Breast epithelium (tissue), 4 donors: Measurements from ENCODE around the gene ATXN1. TPM values are rescaled to one million over a fixed set of nuclear protein-coding genes. Genes with fewer than 3 reads are reported as not detected.

ENCODE experiments used
- DNase-seq, 2 donors: peaks; one replicate each; pipeline ENCODE4 v3.0.0-alpha.2; 2019; ENCODE audit warnings: low spot score in 2 of 2
- H3K27ac ChIP-seq, 2 donors: fragments of 200-600 bp; sonication (generic) in 1 of 2; one replicate each; pipeline ENCODE4 v1.5.1; 2016 to 2019; ENCODE audit warnings: mild to moderate bottlenecking in 1 of 2
- H3K27me3 ChIP-seq, 2 donors: fragments of 200-600 bp; sonication (generic) in 1 of 2; one replicate each; pipeline versions ENCODE4 v1.5.1 to v1.6.0; 2017 to 2019; ENCODE audit warnings: control low read depth in 1 of 2, mild to moderate bottlenecking in 1 of 2
- H3K36me3 ChIP-seq: fragments of 200-600 bp; one replicate; pipeline ENCODE4 v1.5.1; 2019
- H3K4me1 ChIP-seq, 2 donors: fragments of 200-600 bp; sonication (generic); one replicate each; pipeline ENCODE4 v1.5.1; 2016 to 2019; ENCODE audit warnings: control low read depth in 1 of 2
- H3K4me3 ChIP-seq, 3 donors: fragments of 200-600 bp; sonication (generic); 1 replicate in 2 of 3; 2 replicates in 1 of 3; pipeline ENCODE4 v1.5.1; 2016 to 2019; ENCODE audit warnings: mild to moderate bottlenecking in 3 of 3, moderate library complexity in 2 of 3
- H3K9me3 ChIP-seq, 2 donors: fragments of 200-600 bp; sonication (generic) in 1 of 2; one replicate each; pipeline ENCODE4 v1.5.1; 2016 to 2019; ENCODE audit warnings: control low read depth in 1 of 2
- CTCF ChIP-seq, 3 donors: fragments of 450-650 bp; IDR thresholded peaks; one replicate each; pipeline ENCODE4 v1.5.1; 2016 to 2017; ENCODE audit warnings: antibody characterized with exemption in 3 of 3, mild to moderate bottlenecking in 3 of 3, moderate library complexity in 3 of 3
- POLR2A ChIP-seq: fragments of 450-650 bp; IDR thresholded peaks from one replicate; pipeline ENCODE4 v1.6.1; 2016; ENCODE audit warnings: antibody characterized with exemption, mild to moderate bottlenecking, moderate library complexity
- POLR2AphosphoS5 ChIP-seq, 3 donors: sonication (generic); formaldehyde crosslinking; IDR thresholded peaks; one replicate each; pipeline ENCODE4 v1.6.1; 2017; ENCODE audit warnings: antibody characterized with exemption in 3 of 3
- intact Hi-C: fragments of 100-400 bp; cut with DNase I; formaldehyde crosslinking; loops from one replicate; pipeline ENCODE4 v1.15.1; 2023; ENCODE audit warnings: low total_unique reads
- total RNA-seq, 3 donors: library from RNA; depleted of rRNA; stranded (reverse); fragments of >200 nt; gene quantifications; one replicate each; pipeline ENCODE4 v1.1.0, GENCODE V29; 2016

Gene ATXN1
- total RNA-seq, 3 donors from 2014 or later: 26.7 to 63.2 (median 37.4) TPM

GRCh38 chr6:16658348-16659034 lies 102.8 kb downstream of the ATXN1 start:
- Histone ChIP-seq H3K27ac (no peak overlapping the region), H3K4me1 (no peaks in the 10 kb centered on the region), H3K4me3 (no peak overlapping the region), H3K9me3 (no peaks in the 10 kb centered on the region), H3K27me3 (no peaks in the 10 kb centered on the region), H3K36me3 (no peaks in the 10 kb centered on the region)
- DNase-seq: no peak
- intact Hi-C loops: no loop called here
- TF ChIP-seq POLR2AphosphoS5 (IDR thresholded peaks at IDR 0.05) (no peak), CTCF (IDR thresholded peaks at IDR 0.05) (no peak), POLR2A (no peak)

GRCh38 chr6:16657768-16658167 lies 103.5 kb downstream of the ATXN1 start:
- no peaks in the 10 kb centered on the region for H3K36me3 ChIP-seq
- intact Hi-C loops: no loop called here
- no peaks in the 10 kb centered on the region for H3K9me3 ChIP-seq
- DNase-seq: no peak
- no peak overlapping the region for H3K27ac ChIP-seq
- TF ChIP-seq POLR2A: no peak
- no peak for TF ChIP-seq CTCF (IDR thresholded peaks at IDR 0.05)
- TF ChIP-seq POLR2AphosphoS5 (IDR thresholded peaks at IDR 0.05): no peak
- H3K4me3 ChIP-seq: no peak overlapping the region
- no peaks in the 10 kb centered on the region for H3K4me1 ChIP-seq
- H3K27me3 ChIP-seq: no peaks in the 10 kb centered on the region

- no peak for DNase-seq
- Histone ChIP-seq H3K27ac (no peak overlapping the region), H3K27me3 (no peaks in the 10 kb centered on the region), H3K9me3 (no peaks in the 10 kb centered on the region), H3K4me1 (no peaks in the 10 kb centered on the region), H3K4me3 (no peak overlapping the region), H3K36me3 (no peaks in the 10 kb centered on the region)
- TF ChIP-seq CTCF (IDR thresholded peaks at IDR 0.05) (no peak), POLR2A (no peak), POLR2AphosphoS5 (IDR thresholded peaks at IDR 0.05) (no peak)
- intact Hi-C loops: no loop called here
Measured at GRCh38 chr6:16656451-16656850, 104.8 kb downstream of the ATXN1 start.

GRCh38 chr6:16654701-16655100 lies 106.6 kb downstream of the ATXN1 start:
- no peak for DNase-seq
- intact Hi-C loops: no loop called here
- no peaks in the 10 kb centered on the region for H3K36me3 ChIP-seq
- no peaks in the 10 kb centered on the region for H3K27me3 ChIP-seq
- H3K27ac ChIP-seq: no peak overlapping the region
- H3K4me1 ChIP-seq: no peaks in the 10 kb centered on the region
- TF ChIP-seq POLR2AphosphoS5 (IDR thresholded peaks at IDR 0.05) (no peak), CTCF (IDR thresholded peaks at IDR 0.05) (no peak), POLR2A (no peak)
- H3K9me3 ChIP-seq: no peaks in the 10 kb centered on the region
- H3K4me3 ChIP-seq: no peak overlapping the region

GRCh38 chr6:16653226-16653625 lies 108.0 kb downstream of the ATXN1 start:
- Histone ChIP-seq H3K9me3 (no peaks in the 10 kb centered on the region), H3K27ac (no peak overlapping the region), H3K27me3 (no peaks in the 10 kb centered on the region), H3K4me3 (no peak overlapping the region), H3K4me1 (no peaks in the 10 kb centered on the region), H3K36me3 (no peaks in the 10 kb centered on the region)
- DNase-seq: no peak
- TF ChIP-seq POLR2AphosphoS5 (IDR thresholded peaks at IDR 0.05) (no peak), POLR2A (no peak), CTCF (IDR thresholded peaks at IDR 0.05) (no peak)
- intact Hi-C loops: no loop called here
